Neural cell (in vitro differentiated cells): Measurements from ENCODE around the gene NEXN. TPM values are rescaled to one million over a fixed set of nuclear protein-coding genes. Genes with fewer than 3 reads are reported as not detected.

Experiments
- H2AFZ ChIP-seq: fragments of 200-600, 300-800 bp; sonication (generic), shearing (Covaris generic); 2 replicates; pipeline ENCODE4 v1.6.0; 2014; ENCODE audit warnings: low read depth, mild to moderate bottlenecking, antibody characterized with exemption, low read length, moderate library complexity
- H3F3A ChIP-seq: fragments of 200-600 bp; shearing (Covaris generic); 2 replicates; pipeline ENCODE4 v1.6.1; 2016; ENCODE audit warnings: mild to moderate bottlenecking, moderate library complexity, mixed read lengths, antibody characterized with exemption, low read length; ENCODE audit not compliant: insufficient read depth, poor library complexity, severe bottlenecking
- H3K27ac ChIP-seq: fragments of 200-600, 300-800 bp; sonication (generic), shearing (Covaris generic); 2 replicates; pipeline ENCODE4 v1.5.1; 2014; ENCODE audit warnings: mild to moderate bottlenecking, low read length, moderate library complexity
- H3K27me3 ChIP-seq: fragments of 300-800, 200-600 bp; sonication (generic), shearing (Covaris generic); 2 replicates; pipeline ENCODE4 v1.6.0; 2014; ENCODE audit warnings: mild to moderate bottlenecking, low read depth, low read length, moderate library complexity; ENCODE audit not compliant: insufficient read depth
- H3K36me3 ChIP-seq: fragments of 300-800, 200-600 bp; sonication (generic), shearing (Covaris generic); 2 replicates; pipeline ENCODE4 v1.5.1; 2014; ENCODE audit warnings: mild to moderate bottlenecking, antibody characterized with exemption, low read length, moderate library complexity; ENCODE audit not compliant: insufficient read depth
- H3K4me2 ChIP-seq: fragments of 300-800, 200-600 bp; sonication (generic), shearing (Covaris generic); 2 replicates; pipeline ENCODE4 v1.6.0; 2014; ENCODE audit warnings: mild to moderate bottlenecking, low read length
- H3K4me3 ChIP-seq: fragments of 300-800, 200-600 bp; sonication (generic), shearing (Covaris generic); 2 replicates; pipeline ENCODE4 v1.5.1; 2014; ENCODE audit warnings: mild to moderate bottlenecking, low read length, moderate library complexity
- H3K79me2 ChIP-seq: fragments of 200-600 bp; shearing (Covaris generic); replicated peaks from 2 replicates; pipeline ENCODE4 v1.6.0; 2014; ENCODE audit warnings: mild to moderate bottlenecking, low read length, moderate library complexity; ENCODE audit not compliant: insufficient read depth
- H3K9ac ChIP-seq: fragments of 300-800, 200-600 bp; sonication (generic), shearing (Covaris generic); 2 replicates; pipeline ENCODE4 v1.6.1; 2016; ENCODE audit warnings: mild to moderate bottlenecking, low read length, mixed read lengths
- H3K9me2 ChIP-seq: fragments of 200-600 bp; shearing (Covaris generic); 2 replicates; pipeline ENCODE4 v1.6.1; 2016; ENCODE audit warnings: mild to moderate bottlenecking, low read length, mixed read lengths; ENCODE audit not compliant: insufficient read depth
- H3K9me3 ChIP-seq: fragments of 200-600, 300-800 bp; sonication (generic), shearing (Covaris generic); 2 replicates; pipeline ENCODE4 v1.6.1; 2016; ENCODE audit warnings: mild to moderate bottlenecking, mixed run types, low read length, moderate library complexity, mixed read lengths
- H4K20me1 ChIP-seq: fragments of 200-600 bp; shearing (Covaris generic); 2 replicates; pipeline ENCODE4 v1.6.1; 2016; ENCODE audit warnings: mild to moderate bottlenecking, mixed run types; ENCODE audit not compliant: insufficient read depth
- EP300 ChIP-seq: fragments of 450-650 bp; conservative IDR thresholded peaks from 2 replicates; pipeline ENCODE4 v1.6.1; 2014; ENCODE audit warnings: antibody characterized with exemption, mild to moderate bottlenecking, moderate library complexity; ENCODE audit not compliant: poor library complexity, severe bottlenecking
- EZH2 ChIP-seq: fragments of 200-600, 300-800 bp; shearing (Covaris generic), sonication (generic); IDR thresholded peaks from 2 replicates; pipeline ENCODE4 v1.6.1; 2014; ENCODE audit warnings: antibody characterized with exemption, low read length, borderline replicate concordance, mild to moderate bottlenecking; ENCODE audit not compliant: insufficient read depth, poor library complexity, severe bottlenecking
- MXI1 ChIP-seq: fragments of 450-650 bp; conservative IDR thresholded peaks from 2 replicates; pipeline ENCODE4 v1.6.1; 2014; ENCODE audit warnings: antibody characterized with exemption, mild to moderate bottlenecking; ENCODE audit not compliant: poor library complexity, severe bottlenecking
- POLR2AphosphoS5 ChIP-seq: IDR thresholded peaks from 2 replicates; pipeline ENCODE4 v1.6.1; 2012
- RAD21 ChIP-seq: fragments of 450-650 bp; conservative IDR thresholded peaks from 2 replicates; pipeline ENCODE4 v1.6.1; 2014; ENCODE audit warnings: antibody characterized with exemption, mild to moderate bottlenecking, moderate library complexity
- SMC3 ChIP-seq: fragments of 450-650 bp; conservative IDR thresholded peaks from 2 replicates; pipeline ENCODE4 v1.6.1; 2014; ENCODE audit warnings: antibody characterized with exemption, mild to moderate bottlenecking, moderate library complexity; ENCODE audit not compliant: poor library complexity
- TAF1 ChIP-seq: IDR thresholded peaks from 2 replicates; pipeline ENCODE4 v1.6.1; 2012; ENCODE audit warnings: low read depth
- polyA minus RNA-seq: library from RNA; depleted of rRNA, polyadenylated mRNA; stranded (reverse); fragments of >200 nt; gene quantifications from 2 replicates; pipeline ENCODE4 v1.2.3, GENCODE V29; 2014
- polyA plus RNA-seq: library from polyadenylated mRNA; depleted of rRNA; stranded (reverse); fragments of >200 nt; gene quantifications from 2 replicates; pipeline ENCODE4 v1.2.3, GENCODE V29; 2014
- TF ChIP-seq, protein P1 (sequence below): IDR thresholded peaks from 2 replicates; pipeline ENCODE4 v1.6.1; 2012; ENCODE audit warnings: borderline replicate concordance
- TF ChIP-seq, protein P2 (sequence below): fragments of 450-650 bp; IDR thresholded peaks from 2 replicates; pipeline ENCODE4 v1.5.1; 2014; ENCODE audit warnings: antibody characterized with exemption, mild to moderate bottlenecking, moderate library complexity; ENCODE audit not compliant: poor library complexity, severe bottlenecking

Gene NEXN
- polyA plus RNA-seq (0.08 and 0.43 TPM in 2 replicates), polyA minus RNA-seq (1.4 and 1.5 TPM in 2 replicates)

DNA sequence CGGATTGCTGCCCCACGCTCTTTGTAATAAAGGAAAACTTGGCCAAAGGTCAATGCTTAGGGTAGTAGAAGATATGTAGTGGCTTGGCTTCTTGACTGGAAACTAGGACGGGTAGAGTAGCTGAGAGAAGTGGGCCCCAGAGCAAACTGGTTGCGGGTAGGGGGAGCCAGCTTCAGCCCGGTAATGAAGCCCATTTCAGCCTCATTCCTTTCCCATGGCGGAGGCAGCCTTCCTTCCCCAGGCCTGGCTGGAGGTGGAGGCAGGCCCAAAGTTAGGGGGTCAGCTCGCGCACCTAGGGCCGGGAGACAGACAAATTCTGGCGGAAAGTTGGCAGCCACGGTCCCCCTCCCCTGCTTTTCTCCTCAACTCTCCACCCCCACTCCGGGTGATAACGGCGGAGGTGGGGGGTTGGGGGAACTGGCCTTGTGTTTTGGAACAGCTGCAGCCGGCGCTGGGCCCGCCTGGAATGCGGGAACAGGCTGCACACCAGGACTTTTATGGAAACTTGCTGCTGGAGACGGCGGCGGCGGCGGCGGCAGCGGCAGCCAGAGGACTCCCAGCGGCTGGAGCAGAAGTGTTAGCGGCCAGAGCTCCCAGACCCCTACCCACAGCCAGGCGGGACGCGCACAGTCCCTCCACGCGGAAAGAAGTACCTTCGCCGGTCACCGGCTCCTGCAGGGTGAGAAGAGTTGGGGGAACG, at the start of gene NEXN:
Gene NEXN (plus strand): TSS at position 544 of the 700 bp plus-strand sequence. CDS start 27,483 bp downstream, outside the sequence.
- no peaks in the 10 kb centered on the region for H3F3A ChIP-seq
- no peaks in the 10 kb centered on the region for H3K79me2 ChIP-seq
- no peak within 1 kb of the TSS for H3K27ac ChIP-seq
- TF ChIP-seq MXI1 (peak; percentile 22), EP300 (no peak)
- H3K9ac ChIP-seq = peak within 1 kb of the TSS; percentile 50
- no peaks in the 10 kb centered on the region for H3K36me3 ChIP-seq
- H3K9me2 ChIP-seq = no peaks in the 10 kb centered on the region
- H3K9me3 ChIP-seq = no peaks in the 10 kb centered on the region
- peak within 1 kb of the TSS; percentile 80 for H3K4me3 ChIP-seq
- H4K20me1 ChIP-seq = no peaks in the 10 kb centered on the region
- H2AFZ ChIP-seq = no peak within 1 kb of the TSS
- H3K27me3 ChIP-seq = peaks cover 18% of the 10 kb centered on the region
- H3K4me2 ChIP-seq = peak within 1 kb of the TSS; percentile 80

- Histone ChIP-seq H3K4me3 (no peak overlapping the region), H3K36me3 (peaks cover 6% of the 10 kb centered on the region), H3K27ac (no peak overlapping the region), H3F3A (no peaks in the 10 kb centered on the region), H3K4me2 (no peak overlapping the region), H3K9me2 (no peaks in the 10 kb centered on the region), H4K20me1 (no peaks in the 10 kb centered on the region), H2AFZ (no peak overlapping the region), H3K27me3 (no peaks in the 10 kb centered on the region), H3K9me3 (no peaks in the 10 kb centered on the region), H3K79me2 (no peaks in the 10 kb centered on the region), H3K9ac (no peak overlapping the region)
- TF ChIP-seq EP300 (no peak), POLR2AphosphoS5 (no peak), RAD21 (no peak), TAF1 (no peak), EZH2 (no peak), MXI1 (no peak), SMC3 (no peak)
- TF ChIP-seq, protein P1, sequence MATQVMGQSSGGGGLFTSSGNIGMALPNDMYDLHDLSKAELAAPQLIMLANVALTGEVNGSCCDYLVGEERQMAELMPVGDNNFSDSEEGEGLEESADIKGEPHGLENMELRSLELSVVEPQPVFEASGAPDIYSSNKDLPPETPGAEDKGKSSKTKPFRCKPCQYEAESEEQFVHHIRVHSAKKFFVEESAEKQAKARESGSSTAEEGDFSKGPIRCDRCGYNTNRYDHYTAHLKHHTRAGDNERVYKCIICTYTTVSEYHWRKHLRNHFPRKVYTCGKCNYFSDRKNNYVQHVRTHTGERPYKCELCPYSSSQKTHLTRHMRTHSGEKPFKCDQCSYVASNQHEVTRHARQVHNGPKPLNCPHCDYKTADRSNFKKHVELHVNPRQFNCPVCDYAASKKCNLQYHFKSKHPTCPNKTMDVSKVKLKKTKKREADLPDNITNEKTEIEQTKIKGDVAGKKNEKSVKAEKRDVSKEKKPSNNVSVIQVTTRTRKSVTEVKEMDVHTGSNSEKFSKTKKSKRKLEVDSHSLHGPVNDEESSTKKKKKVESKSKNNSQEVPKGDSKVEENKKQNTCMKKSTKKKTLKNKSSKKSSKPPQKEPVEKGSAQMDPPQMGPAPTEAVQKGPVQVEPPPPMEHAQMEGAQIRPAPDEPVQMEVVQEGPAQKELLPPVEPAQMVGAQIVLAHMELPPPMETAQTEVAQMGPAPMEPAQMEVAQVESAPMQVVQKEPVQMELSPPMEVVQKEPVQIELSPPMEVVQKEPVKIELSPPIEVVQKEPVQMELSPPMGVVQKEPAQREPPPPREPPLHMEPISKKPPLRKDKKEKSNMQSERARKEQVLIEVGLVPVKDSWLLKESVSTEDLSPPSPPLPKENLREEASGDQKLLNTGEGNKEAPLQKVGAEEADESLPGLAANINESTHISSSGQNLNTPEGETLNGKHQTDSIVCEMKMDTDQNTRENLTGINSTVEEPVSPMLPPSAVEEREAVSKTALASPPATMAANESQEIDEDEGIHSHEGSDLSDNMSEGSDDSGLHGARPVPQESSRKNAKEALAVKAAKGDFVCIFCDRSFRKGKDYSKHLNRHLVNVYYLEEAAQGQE = no peak
Measured at GRCh38 chr1:77841574-77841973, 46.9 kb upstream of the NEXN start.

GRCh38 chr1:77845951-77846350, 42.5 kb upstream of the NEXN start:
- H3K9me3 ChIP-seq = no peaks in the 10 kb centered on the region
- peaks cover 6% of the 10 kb centered on the region for H3K36me3 ChIP-seq
- H2AFZ ChIP-seq = no peak overlapping the region
- no peak overlapping the region for H3K4me3 ChIP-seq
- no peak overlapping the region for H3K27ac ChIP-seq
- H3K9ac ChIP-seq = no peak overlapping the region
- H3F3A ChIP-seq = no peaks in the 10 kb centered on the region
- no peaks in the 10 kb centered on the region for H3K9me2 ChIP-seq
- H3K79me2 ChIP-seq = no peaks in the 10 kb centered on the region
- H3K4me2 ChIP-seq = no peak overlapping the region
- H4K20me1 ChIP-seq = no peaks in the 10 kb centered on the region
- TF ChIP-seq, protein P1 = no peak
- TF ChIP-seq, protein P2, sequence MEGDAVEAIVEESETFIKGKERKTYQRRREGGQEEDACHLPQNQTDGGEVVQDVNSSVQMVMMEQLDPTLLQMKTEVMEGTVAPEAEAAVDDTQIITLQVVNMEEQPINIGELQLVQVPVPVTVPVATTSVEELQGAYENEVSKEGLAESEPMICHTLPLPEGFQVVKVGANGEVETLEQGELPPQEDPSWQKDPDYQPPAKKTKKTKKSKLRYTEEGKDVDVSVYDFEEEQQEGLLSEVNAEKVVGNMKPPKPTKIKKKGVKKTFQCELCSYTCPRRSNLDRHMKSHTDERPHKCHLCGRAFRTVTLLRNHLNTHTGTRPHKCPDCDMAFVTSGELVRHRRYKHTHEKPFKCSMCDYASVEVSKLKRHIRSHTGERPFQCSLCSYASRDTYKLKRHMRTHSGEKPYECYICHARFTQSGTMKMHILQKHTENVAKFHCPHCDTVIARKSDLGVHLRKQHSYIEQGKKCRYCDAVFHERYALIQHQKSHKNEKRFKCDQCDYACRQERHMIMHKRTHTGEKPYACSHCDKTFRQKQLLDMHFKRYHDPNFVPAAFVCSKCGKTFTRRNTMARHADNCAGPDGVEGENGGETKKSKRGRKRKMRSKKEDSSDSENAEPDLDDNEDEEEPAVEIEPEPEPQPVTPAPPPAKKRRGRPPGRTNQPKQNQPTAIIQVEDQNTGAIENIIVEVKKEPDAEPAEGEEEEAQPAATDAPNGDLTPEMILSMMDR = no peak
- TF ChIP-seq EP300 (no peak), EZH2 (no peak)
- no peaks in the 10 kb centered on the region for H3K27me3 ChIP-seq
